A549 treated with GW870086 at 1 μM for 4 hours (cell line): ENCODE data around the gene OR5H6. TPM values are rescaled to one million over a fixed set of nuclear protein-coding genes. Genes with fewer than 3 reads are reported as not detected.

Source experiments
- total RNA-seq: library from RNA; stranded (reverse); fragments of 200-300 nt; extraction: Qiagen RNA extraction; gene quantifications from 5 replicates; pipeline ENCODE4 v1.2.3, GENCODE V29; 2022; ENCODE audit warnings: low read depth

Gene OR5H6
- not detected in 5 replicates for total RNA-seq

DNA sequence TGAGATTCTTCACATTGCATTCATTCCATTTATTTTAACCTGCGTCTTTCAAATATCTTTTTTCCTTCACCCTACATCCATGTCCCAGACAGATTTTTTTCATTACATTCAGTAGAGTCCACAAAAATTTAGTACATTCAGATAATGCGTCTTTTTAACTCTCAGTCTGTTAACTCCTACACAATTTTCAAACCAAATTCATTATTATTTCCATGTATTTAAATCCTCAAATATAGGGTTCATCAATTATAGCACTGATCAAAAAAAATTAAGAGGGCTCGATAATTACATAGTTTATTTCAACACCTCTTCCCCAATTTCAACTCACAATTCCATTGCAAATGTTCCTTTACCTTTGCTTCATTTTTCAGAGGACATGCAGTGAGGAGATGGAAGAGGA is at the start of gene OR5H6:
Gene OR5H6 (plus strand): TSS at position 301 of the 400 bp plus-strand sequence. CDS start 89 bp downstream, at position 390.

DNA sequence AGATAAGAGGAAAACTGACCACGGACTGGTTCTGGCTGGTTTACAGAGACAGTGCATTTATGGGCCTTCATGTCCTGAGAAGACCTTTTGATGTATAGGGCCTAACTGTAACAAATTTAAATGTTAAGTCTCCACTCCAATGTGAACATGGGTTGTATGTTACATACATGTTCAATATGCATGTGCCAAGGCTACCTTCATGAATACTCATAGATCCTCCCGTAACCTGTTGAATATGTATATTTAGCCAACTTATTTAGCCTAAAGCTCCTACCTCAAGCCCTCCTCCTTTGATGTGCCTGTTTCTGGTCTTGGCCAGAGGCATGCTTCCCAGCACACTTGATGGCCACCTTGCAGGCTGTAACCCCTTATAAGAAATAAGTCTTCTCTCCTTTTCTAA is 18.2 kb downstream of the OR5H6 start, which contains the start of gene OR5H2:
Gene OR5H2 (plus strand): TSS at position 301 of the 400 bp plus-strand sequence. CDS start 398 bp downstream, outside the sequence.

Other genes starting within 250 kb of the OR5H6 start
- not detected in 5 replicates for gene GABRR3, start 228.9 kb upstream of the OR5H6 start, total RNA-seq
- gene OR5AC2, start 177.1 kb upstream of the OR5H6 start, total RNA-seq: not detected in 5 replicates
- not detected in 5 replicates for gene OR5H1, start 133.5 kb upstream of the OR5H6 start, total RNA-seq
- not detected in 5 replicates for gene OR5H14, start 116.8 kb upstream of the OR5H6 start, total RNA-seq
- not detected in 5 replicates for gene OR5H15, start 97.5 kb upstream of the OR5H6 start, total RNA-seq
- gene OR5H2, start 18.3 kb downstream of the OR5H6 start, total RNA-seq: not detected in 5 replicates
- gene OR5K4, start 89.6 kb downstream of the OR5H6 start, total RNA-seq: not detected in 5 replicates
- gene OR5K3, start 126.4 kb downstream of the OR5H6 start, total RNA-seq: not detected in 5 replicates
- not detected in 5 replicates for gene OR5K1, start 199.0 kb downstream of the OR5H6 start, total RNA-seq
- gene OR5K2, start 233.4 kb downstream of the OR5H6 start, total RNA-seq: not detected in 5 replicates